Naive thymus-derived CD8-positive, alpha-beta T cell (primary cell): ENCODE measurements around the gene KRT31. TPM values are rescaled to one million over a fixed set of nuclear protein-coding genes. Genes with fewer than 3 reads are reported as not detected.
A peak's percentile ranks its signal among the peaks of the same experiment; 100 is the strongest.

Experiments used
- ATAC-seq, 2 donors: fragments of 150-1000 bp; cut with Tn5 transposase in 1 of 2; sonication (Bioruptor Pico), chemical (Tn5 transposase) in 1 of 2; 1 replicate in 1 of 2; 2 replicates in 1 of 2; pipeline ENCODE4 v1.10.0; 2021; ENCODE audit warnings: mild to moderate bottlenecking in 2 of 2, moderate library complexity in 2 of 2
- POLR2A ChIA-PET: fragments of 350-600 bp; sonication (Branson Sonifier 250); formaldehyde crosslinking; loops from one replicate; lab custom pipeline; 2021; ENCODE audit warnings: antibody characterized with exemption; lab: Charles Lee
- DNase-seq, 10 donors: peaks; one replicate each; pipeline versions ENCODE4 v3.0.0 to v3.0.0-alpha.2; 2020 to 2022
- H3K27ac Mint-ChIP-seq, 10 donors: one replicate each; pipeline ENCODE4 v1.8.0; 2020 to 2022; ENCODE audit warnings: mild to moderate bottlenecking in 10 of 10, mixed read lengths in 10 of 10, moderate library complexity in 4 of 10, inconsistent platforms in 1 of 10
- H3K27me3 Mint-ChIP-seq, 5 donors: one replicate each; pipeline ENCODE4 v1.8.0; 2021 to 2022; ENCODE audit warnings: mixed read lengths in 5 of 5
- H3K36me3 Mint-ChIP-seq, 3 donors: one replicate each; pipeline ENCODE4 v1.8.0; 2020 to 2022; ENCODE audit warnings: mixed read lengths in 3 of 3, mild to moderate bottlenecking in 2 of 3, inconsistent platforms in 1 of 3
- H3K4me1 Mint-ChIP-seq, 4 donors: one replicate each; pipeline ENCODE4 v1.8.0; 2021 to 2022; ENCODE audit warnings: mixed read lengths in 4 of 4
- H3K4me3 Mint-ChIP-seq, 10 donors: one replicate each; pipeline ENCODE4 v1.8.0; 2020 to 2022; ENCODE audit warnings: mild to moderate bottlenecking in 10 of 10, mixed read lengths in 10 of 10, moderate library complexity in 6 of 10, inconsistent platforms in 1 of 10
- H3K9me3 Mint-ChIP-seq, 9 donors: one replicate each; pipeline ENCODE4 v1.8.0; 2020 to 2022; ENCODE audit warnings: mixed read lengths in 9 of 9, mild to moderate bottlenecking in 3 of 9, inconsistent platforms in 1 of 9, moderate library complexity in 1 of 9
- polyA plus RNA-seq, 3 donors: library from polyadenylated mRNA; unstranded; fragments of 300-500 nt; fragmentation: Illumina TruSeq; gene quantifications; one replicate each; pipeline ENCODE4 v1.2.3, GENCODE V29; 2021
- total RNA-seq, 8 experiments: library from RNA in 2 of 8; stranded (reverse) in 2 of 8; gene quantifications; one replicate each; pipeline ENCODE4 v1.2.3 and lab custom pipeline; 2021 to 2026

KRT31 gene
- total and polyA plus RNA-seq, 5 experiments from 2014 or later, result not detected

DNA sequence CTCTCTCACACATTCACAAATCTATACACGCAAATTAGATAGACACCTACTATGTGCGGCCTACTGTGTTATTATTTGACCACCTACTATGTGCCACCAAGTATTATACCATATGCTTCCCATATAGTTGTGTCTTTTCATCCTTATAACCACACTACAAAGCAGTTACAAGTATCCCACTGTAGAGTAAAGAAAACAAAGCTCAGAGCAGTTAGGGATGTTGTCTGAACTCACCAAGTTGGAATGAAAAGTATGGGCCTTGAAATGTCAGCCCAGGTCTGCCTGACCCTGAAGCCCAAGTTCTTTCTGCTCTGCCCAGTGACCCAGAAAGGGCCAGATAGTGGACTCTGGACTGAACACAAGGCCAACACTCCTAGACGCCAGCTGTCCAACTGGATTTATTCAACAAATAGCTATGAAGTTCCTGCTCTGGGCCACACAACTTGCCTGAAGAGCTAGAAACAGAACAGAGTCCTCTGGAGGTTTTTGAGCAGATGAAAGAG, 18.5 kb upstream of the KRT31 start:
- DNase-seq (no peak), ATAC-seq (no peak)
- Mint-ChIP-seq H3K36me3 (no peaks in the 10 kb centered on the region), H3K27me3 (peaks cover 0 to 3% (median 0%) of the 10 kb centered on the region in 5 donors), H3K4me1 (peaks cover 5 to 27% (median 18%) of the 10 kb centered on the region in 4 donors), H3K4me3 (no peak overlapping the region), H3K27ac (peak overlapping the region in 1 of 10 donors; percentile 17), H3K9me3 (no peaks in the 10 kb centered on the region)
- POLR2A ChIA-PET, result no interaction called here

- Mint-ChIP-seq H3K27ac (no peak overlapping the region), H3K36me3 (no peaks in the 10 kb centered on the region), H3K4me1 (peaks cover 5 to 23% (median 16%) of the 10 kb centered on the region in 4 donors), H3K27me3 (peaks cover 0 to 1% (median 0%) of the 10 kb centered on the region in 5 donors), H3K4me3 (no peak overlapping the region), H3K9me3 (no peaks in the 10 kb centered on the region)
- POLR2A ChIA-PET, result no interaction called here
- no peak for DNase-seq
- no peak for ATAC-seq
Measured at GRCh38 chr17:41415411-41415810, 18.0 kb upstream of the KRT31 start.

DNA sequence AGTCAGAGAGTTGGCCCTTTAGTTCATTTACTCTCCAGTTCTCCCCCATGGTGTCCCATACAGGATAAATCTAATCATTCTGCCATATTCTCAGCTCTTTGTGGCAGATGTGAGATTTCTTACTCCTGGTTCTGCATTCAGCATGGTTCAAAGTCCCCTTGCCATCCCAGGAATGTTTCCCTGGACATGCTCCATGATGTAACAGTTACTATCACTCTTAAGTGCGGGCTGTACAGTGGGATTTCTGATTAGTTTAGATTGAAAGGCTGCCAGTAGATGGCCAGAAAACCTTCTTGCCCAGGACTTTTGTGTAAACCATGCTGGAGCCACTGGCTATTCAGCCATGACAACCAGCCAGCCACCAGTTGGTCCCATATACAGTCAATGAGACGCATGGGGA, 16.6 kb upstream of the KRT31 start:
- no peaks in the 10 kb centered on the region for H3K9me3 Mint-ChIP-seq
- ATAC-seq (no peak), DNase-seq (no peak)
- no peak overlapping the region for H3K27ac Mint-ChIP-seq
- peaks cover 7 to 22% (median 13%) of the 10 kb centered on the region in 4 donors for H3K4me1 Mint-ChIP-seq
- no peak overlapping the region for H3K4me3 Mint-ChIP-seq
- no peaks in the 10 kb centered on the region for H3K36me3 Mint-ChIP-seq
- POLR2A ChIA-PET, result no interaction called here
- H3K27me3 Mint-ChIP-seq, result peaks cover 0 to 2% (median 0%) of the 10 kb centered on the region in 5 donors

DNA sequence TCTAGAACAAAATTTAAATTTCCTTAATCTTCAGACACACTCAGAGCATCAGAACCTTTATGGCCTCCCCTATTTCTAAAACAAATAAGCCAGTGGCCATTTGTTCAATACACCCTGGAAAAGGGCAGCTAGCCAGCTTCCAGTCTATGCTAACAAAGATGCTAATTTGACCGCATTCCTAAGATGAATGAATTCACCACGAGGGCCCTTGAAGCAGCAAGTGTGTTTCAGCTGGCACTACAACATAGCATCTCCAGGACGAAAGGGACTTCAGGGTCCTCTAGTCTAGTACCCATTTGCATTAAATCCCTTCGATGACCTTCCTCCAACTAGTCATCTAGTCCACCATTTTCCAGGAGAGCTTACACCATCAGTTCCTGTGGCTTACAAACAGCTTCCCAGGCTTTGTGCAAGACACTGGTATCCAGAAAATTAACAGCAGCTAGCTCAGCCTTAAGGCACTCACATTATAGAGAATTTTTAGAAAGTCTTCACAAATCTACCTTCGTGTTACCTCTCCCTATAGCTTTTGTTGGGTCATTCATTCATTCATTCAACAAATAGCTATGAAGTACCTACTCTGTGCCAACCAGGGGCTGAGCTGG, 16.0 kb upstream of the KRT31 start:
- H3K4me1 Mint-ChIP-seq, result peaks cover 11 to 27% (median 18%) of the 10 kb centered on the region in 4 donors
- POLR2A ChIA-PET, result no interaction called here
- no peak for ATAC-seq
- no peak overlapping the region for H3K4me3 Mint-ChIP-seq
- H3K9me3 Mint-ChIP-seq, result no peaks in the 10 kb centered on the region
- H3K27ac Mint-ChIP-seq, result no peak overlapping the region
- peaks cover 0 to 2% (median 0%) of the 10 kb centered on the region in 5 donors for H3K27me3 Mint-ChIP-seq
- DNase-seq, result no peak
- H3K36me3 Mint-ChIP-seq, result no peaks in the 10 kb centered on the region

DNA sequence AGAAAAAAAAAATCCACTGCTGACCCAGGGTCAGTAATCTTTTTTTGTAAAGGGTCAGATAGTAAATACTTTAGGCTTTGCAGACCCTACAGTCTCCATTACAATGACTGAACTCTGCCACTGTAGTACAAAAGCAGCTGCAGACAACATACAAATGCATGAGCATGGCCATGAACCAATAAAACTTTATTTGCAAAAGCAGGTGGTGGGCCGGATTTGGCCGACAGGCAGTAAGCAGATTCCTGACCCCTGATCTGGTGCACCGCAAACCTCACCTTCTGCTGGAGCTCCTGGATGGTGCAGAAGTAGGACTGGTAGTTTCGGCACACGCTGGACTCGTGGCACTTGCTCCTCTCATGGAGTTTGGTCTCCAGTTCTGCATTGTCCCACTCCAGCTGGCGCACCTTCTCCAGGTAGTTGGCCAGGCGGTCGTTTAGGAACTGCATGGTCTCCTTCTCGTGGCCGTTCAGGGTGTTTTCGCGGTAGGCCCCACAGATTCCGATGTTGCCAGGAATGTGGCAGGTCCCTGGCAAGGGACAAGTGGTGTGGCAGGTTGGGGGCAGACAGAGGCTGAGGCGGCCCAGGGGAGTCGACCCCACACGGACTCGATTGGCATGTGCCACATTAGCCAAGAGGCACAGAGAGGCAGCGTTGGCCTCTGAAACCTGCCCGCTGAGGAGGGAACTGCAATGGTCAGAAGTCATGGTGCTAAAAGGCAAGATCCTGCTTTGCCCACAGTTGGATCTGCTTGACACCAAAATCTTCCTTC, 13.8 kb upstream of the KRT31 start:
- H3K4me1 Mint-ChIP-seq, result peaks cover 8 to 22% (median 16%) of the 10 kb centered on the region in 4 donors

GRCh38 chr17:41407226-41407625, 9.8 kb upstream of the KRT31 start:
- DNase-seq (no peak), ATAC-seq (no peak)
- H3K4me1 Mint-ChIP-seq, result peaks cover 27 to 44% (median 37%) of the 10 kb centered on the region in 4 donors
- H3K27me3 Mint-ChIP-seq, result peaks cover 0 to 2% (median 0%) of the 10 kb centered on the region in 5 donors
- POLR2A ChIA-PET, result no interaction called here
- H3K9me3 Mint-ChIP-seq, result no peaks in the 10 kb centered on the region
- H3K36me3 Mint-ChIP-seq, result no peaks in the 10 kb centered on the region
- H3K4me3 Mint-ChIP-seq, result no peak overlapping the region
- no peak overlapping the region for H3K27ac Mint-ChIP-seq

More for the DNA sequence above, 13.8 kb upstream of the KRT31 start:
- Mint-ChIP-seq H3K9me3 (no peaks in the 10 kb centered on the region), H3K36me3 (no peaks in the 10 kb centered on the region), H3K27ac (peak overlapping the region in 1 of 10 donors; percentile 11), H3K4me3 (no peak overlapping the region), H3K27me3 (peaks cover 0 to 2% (median 0%) of the 10 kb centered on the region in 5 donors)
- no peak for ATAC-seq
- DNase-seq, result no peak
- POLR2A ChIA-PET, result interaction anchor here (0.7 kb wide), 2 partner anchors 96 to 894 kb away, joined by 3 to 4 read pairs; no protein-coding TSS in a partner anchor

DNA sequence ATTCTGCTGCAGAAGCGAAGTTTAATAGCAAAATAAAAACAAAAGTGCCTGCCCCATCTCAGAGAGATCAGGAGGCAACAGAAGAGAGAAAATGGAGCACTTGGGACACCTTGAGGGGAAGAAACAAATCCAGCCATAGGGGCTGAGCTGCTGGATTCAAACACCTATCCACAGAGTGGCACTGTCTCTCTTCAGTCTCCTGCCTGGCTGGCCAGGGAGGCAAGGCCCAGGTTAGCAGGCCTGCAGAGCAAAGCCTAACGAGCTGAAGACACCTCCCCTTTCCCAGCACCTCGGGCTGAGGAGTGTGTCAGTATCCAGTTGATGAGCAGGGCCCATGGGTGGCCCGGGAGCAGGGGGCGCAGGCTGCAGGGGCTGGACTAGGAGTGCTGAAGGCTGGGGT, 8.8 kb upstream of the KRT31 start:
- DNase-seq, result no peak
- Mint-ChIP-seq H3K4me3 (no peak overlapping the region), H3K9me3 (no peaks in the 10 kb centered on the region), H3K27me3 (peaks cover 0 to 2% (median 0%) of the 10 kb centered on the region in 5 donors), H3K36me3 (no peaks in the 10 kb centered on the region), H3K4me1 (peaks cover 27 to 45% (median 37%) of the 10 kb centered on the region in 4 donors), H3K27ac (peak overlapping the region in 1 of 10 donors; percentile 21)
- POLR2A ChIA-PET, result no interaction called here
- no peak for ATAC-seq

DNA sequence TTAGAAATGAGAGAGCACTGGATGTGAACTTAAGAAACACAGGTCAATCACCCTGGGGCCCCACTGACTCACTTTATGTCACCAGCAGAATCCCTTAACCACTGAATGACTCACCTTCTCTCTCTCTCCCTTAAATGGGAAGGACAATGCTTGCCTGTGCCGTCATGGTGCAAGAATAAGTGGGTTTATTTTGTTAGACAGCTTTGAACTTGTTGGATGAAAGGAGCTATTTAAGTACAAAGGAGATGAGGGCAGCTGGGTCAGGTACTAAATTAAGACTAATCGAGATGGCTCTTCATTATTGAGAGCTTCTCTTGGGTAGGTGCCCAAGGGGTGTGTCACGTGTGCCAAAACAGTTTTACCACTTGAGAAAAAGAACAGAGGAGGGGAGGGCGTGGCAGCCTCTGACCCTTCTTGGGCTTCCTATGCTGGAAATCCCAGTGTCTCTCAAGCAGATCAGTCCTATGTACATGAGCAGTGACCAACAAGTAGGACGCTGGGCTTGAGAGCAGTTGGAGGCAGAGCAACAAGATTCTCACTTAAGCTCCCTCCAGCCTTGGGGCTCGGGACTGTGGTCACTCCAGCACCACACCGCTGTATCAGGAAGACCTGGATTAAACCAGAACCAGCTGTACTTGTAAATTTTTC, 6.7 kb upstream of the KRT31 start:
- ATAC-seq (peak in 1 of 2 donors; percentile 10), DNase-seq (no peak)
- Mint-ChIP-seq H3K27me3 (peaks cover 0 to 2% (median 0%) of the 10 kb centered on the region in 5 donors), H3K4me3 (peak overlapping the region in 1 of 10 donors; percentile 3), H3K9me3 (peaks cover 0 to 1% (median 0%) of the 10 kb centered on the region in 9 donors), H3K27ac (peak overlapping the region in 3 of 10 donors; percentile 2 to 50 (median 6)), H3K36me3 (no peaks in the 10 kb centered on the region), H3K4me1 (peaks cover 25 to 40% (median 36%) of the 10 kb centered on the region in 4 donors)
- POLR2A ChIA-PET, result interaction anchor here (0.9 kb wide), 1 partner anchor 13 kb away, joined by 3 read pairs; no protein-coding TSS in a partner anchor

GRCh38 chr17:41403404-41404023, 6.1 kb upstream of the KRT31 start:
- peak overlapping the region in 1 of 10 donors; percentile 57 for H3K27ac Mint-ChIP-seq
- POLR2A ChIA-PET, result interaction anchor here (0.9 kb wide), 1 partner anchor 13 kb away, joined by 3 read pairs; no protein-coding TSS in a partner anchor
- no peak for ATAC-seq
- H3K27me3 Mint-ChIP-seq, result peaks cover 0 to 2% (median 0%) of the 10 kb centered on the region in 5 donors
- no peak overlapping the region for H3K4me3 Mint-ChIP-seq
- H3K4me1 Mint-ChIP-seq, result peaks cover 19 to 35% (median 30%) of the 10 kb centered on the region in 4 donors
- peaks cover 0 to 1% (median 0%) of the 10 kb centered on the region in 9 donors for H3K9me3 Mint-ChIP-seq
- no peak for DNase-seq
- no peaks in the 10 kb centered on the region for H3K36me3 Mint-ChIP-seq

DNA sequence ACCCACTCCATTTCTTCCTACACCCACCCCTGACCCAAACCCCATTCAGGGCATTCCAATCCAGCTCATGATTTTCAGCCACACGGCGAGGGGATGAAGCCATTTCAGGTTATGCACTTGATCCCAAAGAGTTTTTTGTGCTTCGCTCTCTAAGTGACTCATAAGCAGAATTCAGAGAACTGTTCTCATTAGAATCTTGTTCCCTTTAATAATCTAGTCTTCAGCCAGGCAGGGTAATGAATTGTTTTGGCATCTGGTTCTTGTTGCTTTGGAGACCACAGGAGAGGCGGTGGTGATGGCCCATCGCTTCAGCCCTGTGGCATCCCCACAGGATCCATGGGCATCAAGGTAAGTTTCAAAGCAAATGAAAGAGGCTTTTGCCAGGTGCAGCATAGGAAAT, 4.8 kb upstream of the KRT31 start:
- DNase-seq, result no peak
- peak overlapping the region in 1 of 10 donors; percentile 79 for H3K27ac Mint-ChIP-seq
- peaks cover 0 to 1% (median 0%) of the 10 kb centered on the region in 9 donors for H3K9me3 Mint-ChIP-seq
- ATAC-seq, result no peak
- no peaks in the 10 kb centered on the region for H3K36me3 Mint-ChIP-seq
- peaks cover 0 to 4% (median 0%) of the 10 kb centered on the region in 5 donors for H3K27me3 Mint-ChIP-seq
- H3K4me1 Mint-ChIP-seq, result peaks cover 16 to 32% (median 26%) of the 10 kb centered on the region in 4 donors
- POLR2A ChIA-PET, result no interaction called here
- no peak overlapping the region for H3K4me3 Mint-ChIP-seq

GRCh38 chr17:41396340-41396739, 1.1 kb downstream of the KRT31 start:
- Mint-ChIP-seq H3K9me3 (peaks cover 0 to 1% (median 0%) of the 10 kb centered on the region in 9 donors), H3K4me1 (peaks cover 4 to 16% (median 5%) of the 10 kb centered on the region in 4 donors), H3K4me3 (no peak overlapping the region), H3K27ac (no peak overlapping the region), H3K36me3 (no peaks in the 10 kb centered on the region), H3K27me3 (peaks cover 0 to 9% (median 3%) of the 10 kb centered on the region in 5 donors)
- ATAC-seq (no peak), DNase-seq (no peak)
- POLR2A ChIA-PET, result no interaction called here

GRCh38 chr17:41395611-41396010, 1.8 kb downstream of the KRT31 start:
- ATAC-seq (no peak), DNase-seq (no peak)
- H3K4me3 Mint-ChIP-seq, result no peak overlapping the region
- H3K27me3 Mint-ChIP-seq, result peaks cover 0 to 9% (median 3%) of the 10 kb centered on the region in 5 donors
- no peak overlapping the region for H3K27ac Mint-ChIP-seq
- POLR2A ChIA-PET, result interaction anchor here (0.6 kb wide), 1 partner anchor 38 kb away, joined by 3 read pairs; no protein-coding TSS in a partner anchor
- H3K36me3 Mint-ChIP-seq, result no peaks in the 10 kb centered on the region
- peaks cover 0 to 1% (median 0%) of the 10 kb centered on the region in 9 donors for H3K9me3 Mint-ChIP-seq
- H3K4me1 Mint-ChIP-seq, result peaks cover 4 to 16% (median 5%) of the 10 kb centered on the region in 4 donors
